ENCODE results near the gene ABTB2. TPM values are rescaled to one million over a fixed set of nuclear protein-coding genes. Genes with fewer than 3 reads are reported as not detected.

The ABTB2 gene
- total and polyA plus RNA-seq, 4 donors: 0.73 to 3.3 (median 2.7) TPM

GRCh38 chr11:34174412-34175041, 183.3 kb downstream of the ABTB2 start:
- Histone ChIP-seq H3K9me3 (ENCODE audit: control insufficient read depth in 4 of 4, insufficient read depth in 3 of 4, low read length in 3 of 4) (no peaks in the 10 kb centered on the region), H3K36me3 (ENCODE audit: control insufficient read depth in 4 of 4, insufficient read depth in 4 of 4, low read length in 4 of 4) (no peaks in the 10 kb centered on the region), H3K27me3 (ENCODE audit: control insufficient read depth in 3 of 3, insufficient read depth in 3 of 3, low read length in 2 of 3) (no peaks in the 10 kb centered on the region), H3K9ac (ENCODE audit: insufficient read depth in 1 of 2, low read length in 2 of 2) (no peak overlapping the region), H3K4me3 (no peak overlapping the region), H3K27ac (ENCODE audit: low read depth in 1 of 2, low read length in 1 of 2) (no peak overlapping the region), H3K4me1 (ENCODE audit: control insufficient read depth in 5 of 5, insufficient read depth in 5 of 5, low read length in 5 of 5) (peaks cover 0 to 29% (median 4%) of the 10 kb centered on the region in 5 donors)
- WGBS, 2 donors: 16 to 24% methylated on average over 33 of the region's 33 CpGs
- DNase-seq: peak; percentile 86
- TF ChIP-seq CTCF (IDR thresholded peaks at IDR 0.05; ENCODE audit: control extremely low read depth, extremely low read depth): peak; percentile 94
- peak; percentile 94 for ATAC-seq (ENCODE audit: insufficient read depth, low FRiP score)

- H3K4me1 ChIP-seq (ENCODE audit: control insufficient read depth in 5 of 5, insufficient read depth in 5 of 5, low read length in 5 of 5): peaks cover 0 to 22% (median 3%) of the 10 kb centered on the region in 5 donors
- H3K36me3 ChIP-seq (ENCODE audit: control insufficient read depth in 4 of 4, insufficient read depth in 4 of 4, low read length in 4 of 4): no peaks in the 10 kb centered on the region
- ATAC-seq (ENCODE audit: insufficient read depth, low FRiP score) (no peak), DNase-seq (no peak)
- H3K27me3 ChIP-seq (ENCODE audit: control insufficient read depth in 3 of 3, insufficient read depth in 3 of 3, low read length in 2 of 3): no peaks in the 10 kb centered on the region
- H3K9ac ChIP-seq (ENCODE audit: insufficient read depth in 1 of 2, low read length in 2 of 2): no peak overlapping the region
- no peak for TF ChIP-seq CTCF (IDR thresholded peaks at IDR 0.05; ENCODE audit: control extremely low read depth, extremely low read depth)
- 96 to 98% methylated on average over 16 of the region's 16 CpGs for WGBS, 2 donors
- H3K27ac ChIP-seq (ENCODE audit: low read depth in 1 of 2, low read length in 1 of 2): no peak overlapping the region
- H3K4me3 ChIP-seq: no peak overlapping the region
- H3K9me3 ChIP-seq (ENCODE audit: control insufficient read depth in 4 of 4, insufficient read depth in 3 of 4, low read length in 3 of 4): no peaks in the 10 kb centered on the region
Measured at GRCh38 chr11:34173050-34173449, 184.8 kb downstream of the ABTB2 start.

GRCh38 chr11:34169686-34170085, 188.1 kb downstream of the ABTB2 start:
- H3K27ac ChIP-seq (ENCODE audit: low read depth in 1 of 2, low read length in 1 of 2): no peak overlapping the region
- WGBS, 2 donors: 63 to 68% methylated on average over 8 of the region's 8 CpGs
- ATAC-seq (ENCODE audit: insufficient read depth, low FRiP score): no peak

More at GRCh38 chr11:34169686-34170085, 188.1 kb downstream of the ABTB2 start:
- H3K4me3 ChIP-seq: no peak overlapping the region
- H3K36me3 ChIP-seq (ENCODE audit: control insufficient read depth in 4 of 4, insufficient read depth in 4 of 4, low read length in 4 of 4): peaks cover 0 to 3% (median 0%) of the 10 kb centered on the region in 4 donors
- H3K27me3 ChIP-seq (ENCODE audit: control insufficient read depth in 3 of 3, insufficient read depth in 3 of 3, low read length in 2 of 3): no peaks in the 10 kb centered on the region
- H3K4me1 ChIP-seq (ENCODE audit: control insufficient read depth in 5 of 5, insufficient read depth in 5 of 5, low read length in 5 of 5): peaks cover 0 to 7% (median 0%) of the 10 kb centered on the region in 5 donors
- no peak overlapping the region for H3K9ac ChIP-seq (ENCODE audit: insufficient read depth in 1 of 2, low read length in 2 of 2)
- DNase-seq: peak in 2 of 3 donors; percentile 33 to 54
- no peak for TF ChIP-seq CTCF (IDR thresholded peaks at IDR 0.05; ENCODE audit: control extremely low read depth, extremely low read depth)
- no peaks in the 10 kb centered on the region for H3K9me3 ChIP-seq (ENCODE audit: control insufficient read depth in 4 of 4, insufficient read depth in 3 of 4, low read length in 3 of 4)
